GM11168 (cell line): ENCODE data around the gene GREM2.

Experiments used
- in situ Hi-C: fragments of 300-500 bp; cut with MboI; formaldehyde crosslinking; loops from one replicate; pipeline ENCODE4 v1.12.0; 2022; ENCODE audit warnings: low sequenced_read_pairs; ENCODE audit not compliant: unreplicated experiment

The GREM2 gene

DNA sequence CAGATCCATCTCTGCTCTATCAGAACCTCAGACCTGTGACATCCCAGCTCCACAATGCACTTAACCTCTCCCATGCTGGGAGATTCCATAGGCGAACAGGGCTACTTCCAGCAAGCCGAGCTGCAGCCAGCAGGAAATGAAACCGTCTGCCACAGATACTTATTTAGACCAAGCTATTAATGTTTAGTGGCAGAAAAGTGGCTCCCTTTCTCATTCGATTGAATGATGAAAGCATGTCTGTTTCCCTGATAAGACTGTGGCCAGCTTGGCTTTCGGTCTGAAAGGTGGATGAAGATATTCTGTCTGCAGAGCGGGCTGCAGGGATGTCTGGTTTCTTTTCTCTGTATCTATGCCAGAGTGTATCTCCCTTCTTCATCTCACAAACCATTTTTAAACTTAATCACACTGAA lies 146.4 kb downstream of the GREM2 start:
- in situ Hi-C loops = no loop called here

DNA sequence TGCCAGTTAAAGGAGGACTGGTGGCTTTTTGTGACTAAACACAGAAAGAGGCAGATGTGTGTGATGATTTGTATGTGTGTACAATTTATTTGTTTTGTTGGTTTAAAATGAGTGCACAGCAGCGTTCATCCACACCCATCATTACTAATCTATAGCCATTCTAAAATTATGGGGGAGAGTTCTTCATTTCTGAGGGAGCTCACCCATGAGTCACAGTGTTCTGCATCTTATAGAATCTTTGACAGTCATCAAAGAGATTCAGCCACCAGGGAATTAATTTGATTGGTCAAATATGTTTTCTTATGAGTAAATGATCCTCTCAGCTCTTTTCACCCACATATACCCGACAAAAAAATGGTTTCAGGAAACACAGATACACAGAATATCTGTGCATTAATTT lies 147.9 kb downstream of the GREM2 start:
- in situ Hi-C loops = no loop called here

DNA sequence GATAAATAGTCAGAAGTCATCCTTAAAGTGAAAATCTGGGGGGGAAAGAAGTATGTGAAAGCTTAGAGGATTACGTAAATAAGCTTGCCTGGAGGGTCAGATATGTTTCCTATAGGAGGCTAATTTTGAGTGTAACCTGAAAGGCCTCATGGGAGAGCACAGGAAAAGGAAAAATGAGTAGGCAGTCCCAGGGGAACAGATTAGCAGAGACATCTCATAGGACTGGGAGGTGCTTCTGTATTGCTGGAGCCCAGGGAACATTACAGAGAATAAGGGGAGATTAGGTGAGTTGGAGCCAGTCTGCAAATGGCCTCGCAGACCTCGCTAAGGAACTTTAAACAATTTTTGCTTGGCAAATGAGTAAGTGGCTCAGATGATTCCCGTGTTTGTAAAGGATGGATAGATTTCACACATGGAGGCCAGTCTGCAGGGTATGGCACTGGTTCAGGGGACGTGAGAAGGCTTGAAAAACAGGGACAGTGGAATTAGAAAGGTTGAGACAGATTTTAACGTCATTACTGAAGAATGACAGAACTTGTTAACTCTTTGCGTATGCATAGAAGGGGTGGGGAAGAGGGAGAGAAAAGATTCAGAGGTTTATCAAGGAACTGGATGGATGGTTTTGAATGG lies 149.1 kb downstream of the GREM2 start:
- in situ Hi-C loops = no loop called here

DNA sequence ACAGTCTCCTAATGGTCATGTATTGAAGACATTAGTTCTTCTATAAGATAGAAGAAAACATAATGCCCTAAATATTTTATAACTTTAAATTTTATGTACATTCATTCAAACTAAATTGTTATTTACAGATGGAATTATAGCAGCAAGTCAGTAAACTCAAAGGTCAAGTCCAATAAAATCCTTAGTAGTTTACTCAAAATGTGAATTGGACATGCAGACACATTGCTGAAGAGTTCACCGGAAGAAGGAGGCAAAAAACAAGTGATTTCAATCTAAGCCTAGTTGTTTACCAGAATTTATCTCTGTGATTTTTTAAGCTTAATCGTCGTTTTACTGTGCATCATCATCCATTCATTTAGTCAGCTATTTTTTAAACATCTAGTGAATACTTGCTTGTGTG lies 149.7 kb downstream of the GREM2 start:
- in situ Hi-C loops = no loop called here

DNA sequence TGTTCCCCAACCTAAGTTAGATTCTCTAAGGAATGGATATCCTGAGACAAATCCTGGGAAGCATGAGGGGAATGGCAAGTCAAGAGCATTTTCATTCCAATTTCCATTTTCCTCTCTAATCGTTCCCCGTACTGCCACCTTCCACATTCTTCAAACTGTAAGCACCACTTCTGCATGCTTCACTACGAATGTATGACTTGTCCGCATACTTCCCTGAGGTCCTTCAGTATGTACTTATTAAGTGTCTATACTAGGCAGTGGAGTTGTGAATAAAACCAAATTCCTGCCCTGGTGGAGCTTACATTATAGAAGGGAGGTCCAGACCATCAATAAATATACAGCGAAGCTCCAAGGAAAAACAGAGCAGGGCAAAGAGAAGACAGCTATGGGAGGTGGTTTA lies 154.8 kb downstream of the GREM2 start:
- in situ Hi-C loops = no loop called here

DNA sequence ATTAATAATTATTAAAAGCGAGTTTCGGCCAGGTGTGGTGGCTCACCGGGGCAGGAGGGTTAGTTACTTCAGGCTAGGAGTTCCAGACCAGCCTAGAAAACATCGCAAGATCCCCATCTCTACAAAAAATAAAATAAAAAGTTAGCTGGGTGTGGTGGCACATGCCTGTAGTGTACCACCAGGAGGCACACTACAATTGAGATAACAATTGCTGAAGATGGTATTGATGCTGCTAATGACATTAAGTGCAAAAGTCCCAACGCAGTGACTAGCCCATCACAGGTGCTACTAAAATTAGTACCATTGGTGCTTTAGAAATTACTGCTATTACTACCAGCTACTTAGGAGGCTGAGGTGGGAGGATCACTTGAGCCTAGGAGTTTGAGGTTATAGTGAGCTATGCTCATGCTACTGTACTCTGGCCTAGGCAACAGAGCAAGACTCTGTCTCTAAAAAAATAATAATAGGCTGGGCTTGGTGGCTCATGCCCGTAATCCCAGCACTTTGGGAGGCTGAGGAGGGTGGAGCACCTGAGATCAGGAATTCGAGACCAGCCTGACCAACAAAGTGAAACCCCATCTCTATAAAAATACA lies 156.6 kb downstream of the GREM2 start:
- in situ Hi-C loops = no loop called here

DNA sequence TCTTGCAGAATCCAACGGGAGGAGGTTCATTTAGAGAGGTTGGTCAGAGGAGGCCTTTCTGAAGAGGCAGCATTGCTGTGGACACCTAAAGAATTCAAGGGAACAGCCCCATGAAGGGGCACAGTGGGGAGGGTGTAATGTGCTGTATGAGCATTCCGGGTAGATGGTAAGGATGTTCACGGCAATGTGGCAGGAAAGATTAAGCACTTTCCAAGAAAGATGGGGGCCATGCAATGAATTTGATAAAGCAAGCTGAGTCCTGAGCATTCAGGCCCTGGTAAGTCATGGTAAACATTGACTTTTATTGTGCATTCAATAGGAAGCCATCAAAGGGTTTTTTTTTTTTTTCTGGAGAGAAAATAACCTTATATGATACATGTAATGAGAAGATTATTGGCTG lies 166.6 kb downstream of the GREM2 start:
- in situ Hi-C loops = no loop called here

DNA sequence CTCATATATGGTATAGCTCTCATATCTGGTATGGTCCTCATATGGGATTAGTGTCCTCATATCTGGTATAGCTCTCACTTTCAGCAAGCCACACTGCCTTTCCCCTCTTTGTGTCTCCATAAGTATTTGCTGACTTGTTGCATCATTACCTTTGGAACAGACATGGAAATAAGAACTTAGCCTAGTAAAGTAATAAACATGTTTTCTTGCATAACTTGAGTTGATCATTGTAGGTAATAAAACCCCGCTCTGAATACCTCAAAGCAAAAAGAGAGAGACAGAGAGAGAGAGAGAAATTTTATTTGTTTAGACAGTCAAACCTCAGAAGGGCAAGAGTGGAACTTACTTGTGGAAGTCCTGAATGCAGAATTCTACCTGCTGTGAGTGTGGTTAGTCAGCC lies 170.3 kb downstream of the GREM2 start:
- in situ Hi-C loops = no loop called here
